ENCODE measurements around the gene PDSS2. TPM values are rescaled to one million over a fixed set of nuclear protein-coding genes. Genes with fewer than 3 reads are reported as not detected.
"Not testable (repeated sequence)": the region's sequence is repeated elsewhere in the genome, so short reads cannot be mapped to it uniquely, and the experiment has no call there.

PDSS2 gene
- total RNA-seq, 1 donor from 2014 or later = 15.6 TPM

DNA sequence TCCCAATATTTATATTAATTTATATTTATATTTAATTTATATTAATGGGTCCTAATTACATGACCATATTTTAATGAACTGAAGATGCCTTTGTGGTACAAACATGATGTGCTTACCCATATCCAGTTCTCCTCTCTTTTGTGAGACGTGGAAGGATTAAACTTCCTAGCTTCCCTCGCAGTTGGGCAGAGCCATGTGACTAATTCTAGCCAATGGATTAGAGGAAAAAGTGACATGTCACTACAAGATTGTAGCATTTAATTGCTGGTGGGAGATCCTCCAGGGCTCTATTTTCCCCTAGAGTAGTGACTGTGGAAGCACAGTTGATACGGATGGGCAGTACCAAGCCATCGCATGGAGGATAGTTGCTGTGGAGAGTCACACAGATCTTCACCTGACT is 25.8 kb upstream of the PDSS2 start:
- intact Hi-C loops (cut with DNase I) = no loop called here
- DNase-seq = no peak
- no peak for ATAC-seq (ENCODE audit: poor library complexity)

DNA sequence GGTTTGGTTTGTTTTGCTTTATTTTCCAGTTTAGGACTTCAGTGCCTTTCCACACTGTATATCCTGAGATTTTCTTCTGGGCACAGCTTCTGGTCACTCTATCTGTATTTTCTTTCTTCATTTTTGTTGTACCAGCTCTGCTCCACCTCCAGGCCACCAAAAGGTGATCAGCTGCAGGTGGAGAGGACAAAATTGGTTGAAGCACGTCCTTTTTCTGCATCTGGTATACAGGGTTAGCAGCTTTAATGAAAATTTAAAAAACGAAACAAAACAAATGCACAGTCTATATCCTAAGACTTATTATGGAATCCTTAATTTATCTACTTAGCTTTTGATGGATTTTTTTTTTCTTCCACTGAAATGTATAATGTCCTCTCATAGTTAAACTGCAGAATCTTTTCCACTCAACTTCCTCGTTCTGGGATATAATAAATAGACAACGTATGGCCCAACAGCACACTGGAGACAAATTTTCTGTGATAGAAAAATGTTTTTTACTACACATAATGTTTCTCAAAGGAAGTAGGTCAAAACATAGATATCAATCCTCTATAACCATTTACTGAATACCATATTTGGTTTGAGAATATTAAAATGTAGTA is 19.8 kb upstream of the PDSS2 start:
- DNase-seq = no peak
- no peak for ATAC-seq (ENCODE audit: poor library complexity)
- intact Hi-C loops (cut with DNase I) = no loop called here

- intact Hi-C loops (cut with DNase I); ATAC-seq (ENCODE audit: poor library complexity); DNase-seq: not testable (repeated sequence)
Measured at GRCh38 chr6:107475826-107476225, 16.5 kb upstream of the PDSS2 start.

DNA sequence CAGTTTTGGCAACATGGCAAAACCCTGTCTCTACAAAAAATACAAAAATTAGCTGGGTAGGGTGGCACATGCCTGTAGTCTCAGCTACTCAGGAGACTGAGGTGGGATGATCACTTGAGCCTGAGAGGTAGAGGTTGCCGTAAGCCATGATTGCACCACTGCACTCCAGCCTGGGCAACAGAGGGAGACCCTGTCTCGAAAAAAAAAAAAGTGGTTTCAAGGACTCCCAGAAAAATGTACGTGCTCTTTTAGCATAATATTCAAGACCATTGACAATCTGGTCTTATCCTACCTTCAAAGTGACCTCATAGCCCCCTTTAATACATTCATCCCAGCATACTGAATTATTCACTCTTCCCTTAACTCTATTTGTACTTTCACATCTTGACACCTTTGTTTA is 16.0 kb upstream of the PDSS2 start:
- ATAC-seq (ENCODE audit: poor library complexity); intact Hi-C loops (cut with DNase I); DNase-seq: not testable (repeated sequence)

- DNase-seq = no peak
- intact Hi-C loops (cut with DNase I) = no loop called here
Measured at GRCh38 chr6:107473660-107474059, 14.3 kb upstream of the PDSS2 start.

DNA sequence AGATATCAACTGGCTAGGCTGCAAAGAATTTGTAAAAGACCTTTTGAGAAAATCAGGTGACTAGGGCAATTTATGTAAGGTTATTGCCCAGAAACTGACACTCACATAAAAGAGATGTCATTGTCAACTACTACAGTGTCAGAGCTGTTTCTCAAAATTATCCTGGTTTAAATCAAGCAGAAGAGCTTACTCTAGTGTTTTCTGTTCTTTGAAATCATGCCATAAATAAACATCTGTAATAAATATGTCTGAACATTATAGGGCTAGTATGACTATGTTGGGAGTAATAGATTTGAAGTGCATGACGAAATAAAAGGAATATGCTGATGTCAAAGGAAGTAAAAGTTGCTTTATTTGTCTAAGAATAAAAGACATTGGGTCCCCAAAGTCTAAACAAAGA is 11.0 kb upstream of the PDSS2 start:
- ATAC-seq (ENCODE audit: poor library complexity) (no peak), DNase-seq (no peak)
- intact Hi-C loops (cut with DNase I) = no loop called here

More at GRCh38 chr6:107473660-107474059, 14.3 kb upstream of the PDSS2 start:
- ATAC-seq (ENCODE audit: poor library complexity) = no peak

- DNase-seq (no peak), ATAC-seq (ENCODE audit: poor library complexity) (no peak)
- intact Hi-C loops (cut with DNase I) = no loop called here
Measured at GRCh38 chr6:107466062-107466461, 6.7 kb upstream of the PDSS2 start.

- ATAC-seq (ENCODE audit: poor library complexity) (no peak), DNase-seq (no peak)
- intact Hi-C loops (cut with DNase I) = no loop called here
Measured at GRCh38 chr6:107460083-107460631, 793 bp upstream of the PDSS2 start.

GRCh38 chr6:107458672-107459282 is 587 bp downstream of the PDSS2 start:
- DNase-seq = peak; percentile 47
- ATAC-seq (ENCODE audit: poor library complexity) = peak; percentile 7
- intact Hi-C loops (cut with DNase I) = no loop called here

DNA sequence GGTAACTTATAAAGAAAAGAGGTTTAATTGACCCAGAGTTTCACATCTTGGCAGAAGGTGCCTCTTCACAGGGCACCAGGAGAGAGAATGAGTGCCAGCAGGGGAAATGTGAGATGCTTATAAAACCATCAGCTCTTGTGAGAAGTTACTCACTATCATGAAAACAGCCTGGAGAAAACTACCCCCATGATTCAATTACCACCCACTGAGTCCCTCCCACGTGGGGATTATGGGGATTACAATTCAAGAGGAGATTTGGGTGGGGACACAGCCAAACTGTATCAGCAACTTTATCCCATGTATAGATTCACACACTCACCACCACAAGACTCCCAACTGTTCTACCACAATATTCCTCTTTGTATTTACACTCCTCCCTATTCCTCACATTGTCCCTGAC is 10.6 kb downstream of the PDSS2 start:
- intact Hi-C loops (cut with DNase I) = no loop called here
- DNase-seq (no peak), ATAC-seq (ENCODE audit: poor library complexity) (no peak)

DNA sequence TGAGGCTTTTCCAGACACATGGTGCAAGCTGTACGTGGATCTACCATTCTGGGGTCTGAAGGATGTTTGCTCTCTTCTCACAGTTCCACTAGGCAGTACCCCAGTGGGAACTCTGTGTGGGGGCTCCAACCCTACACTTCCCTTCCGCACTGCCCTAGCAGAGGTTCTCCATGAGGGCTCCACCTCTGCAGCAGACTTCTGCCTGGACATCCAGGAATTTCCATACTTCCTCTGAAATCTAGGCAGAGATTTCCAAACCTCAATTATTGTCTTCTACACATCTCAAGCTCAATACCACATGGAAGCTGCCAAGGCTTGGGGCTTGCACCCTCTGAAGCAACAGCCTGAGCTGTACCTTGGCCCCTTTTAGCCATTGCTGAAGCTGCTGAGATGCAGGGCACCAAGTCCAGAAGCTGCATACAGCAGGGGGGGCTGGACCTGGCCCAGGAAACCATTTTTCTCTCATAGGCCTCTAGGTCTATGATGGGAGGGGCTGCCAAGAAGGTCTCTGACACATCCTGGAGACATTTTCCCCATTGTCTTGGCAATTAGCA is 11.6 kb downstream of the PDSS2 start:
- ATAC-seq (ENCODE audit: poor library complexity) (no peak), DNase-seq (no peak)
- intact Hi-C loops (cut with DNase I) = no loop called here

GRCh38 chr6:107444277-107444676 is 15.1 kb downstream of the PDSS2 start:
- intact Hi-C loops (cut with DNase I) = no loop called here
- DNase-seq = no peak
- ATAC-seq (ENCODE audit: poor library complexity) = no peak

- ATAC-seq (ENCODE audit: poor library complexity) = no peak
- intact Hi-C loops (cut with DNase I) = no loop called here
- no peak for DNase-seq
Measured at GRCh38 chr6:107443608-107444267, 15.6 kb downstream of the PDSS2 start.

GRCh38 chr6:107442938-107443607 is 16.3 kb downstream of the PDSS2 start:
- intact Hi-C loops (cut with DNase I) = no loop called here
- ATAC-seq (ENCODE audit: poor library complexity) (no peak), DNase-seq (no peak)

- no peak for ATAC-seq (ENCODE audit: poor library complexity)
- no peak for DNase-seq
- intact Hi-C loops (cut with DNase I) = no loop called here
Measured at GRCh38 chr6:107441682-107442081, 17.7 kb downstream of the PDSS2 start.

DNA sequence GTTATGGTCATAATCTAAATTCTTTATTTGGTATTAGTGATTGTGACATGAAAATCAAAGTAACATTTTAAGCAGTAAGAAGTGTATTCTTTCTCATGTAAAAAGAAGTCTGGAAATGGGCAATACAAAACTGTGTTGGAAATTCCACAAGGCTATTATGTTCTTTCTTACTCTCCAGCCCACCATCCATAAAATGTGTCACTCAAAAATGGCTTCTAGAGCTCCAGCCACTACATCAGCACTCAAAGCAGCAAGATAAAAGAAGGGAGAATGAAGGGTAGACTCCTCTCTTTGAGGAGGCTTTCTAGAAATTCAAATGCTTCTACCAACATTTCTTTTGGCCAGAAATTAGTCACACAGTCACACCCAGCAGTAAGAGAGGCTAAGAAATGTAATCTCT is 18.4 kb downstream of the PDSS2 start:
- intact Hi-C loops (cut with DNase I) = no loop called here
- DNase-seq (no peak), ATAC-seq (ENCODE audit: poor library complexity) (no peak)

DNA sequence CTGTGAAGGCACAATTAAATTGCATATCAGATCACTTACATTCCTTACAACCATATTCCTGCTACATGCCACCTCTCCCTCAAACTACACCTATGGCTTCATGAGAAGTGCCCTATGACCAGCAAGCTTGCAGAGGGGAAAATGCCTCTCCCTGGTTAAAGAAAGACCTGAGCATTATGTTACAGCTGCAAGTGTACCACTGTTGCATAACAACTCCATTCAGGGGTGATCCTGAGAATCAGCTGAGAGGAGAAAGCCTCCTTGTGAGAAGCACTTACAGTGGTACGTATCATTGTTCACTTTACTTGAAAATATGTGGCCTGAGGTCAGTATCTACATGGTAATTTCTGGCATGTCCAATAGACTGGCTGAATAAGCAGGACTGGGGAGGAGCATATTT is 20.0 kb downstream of the PDSS2 start:
- intact Hi-C loops (cut with DNase I) = no loop called here
- DNase-seq (no peak), ATAC-seq (ENCODE audit: poor library complexity) (no peak)

DNA sequence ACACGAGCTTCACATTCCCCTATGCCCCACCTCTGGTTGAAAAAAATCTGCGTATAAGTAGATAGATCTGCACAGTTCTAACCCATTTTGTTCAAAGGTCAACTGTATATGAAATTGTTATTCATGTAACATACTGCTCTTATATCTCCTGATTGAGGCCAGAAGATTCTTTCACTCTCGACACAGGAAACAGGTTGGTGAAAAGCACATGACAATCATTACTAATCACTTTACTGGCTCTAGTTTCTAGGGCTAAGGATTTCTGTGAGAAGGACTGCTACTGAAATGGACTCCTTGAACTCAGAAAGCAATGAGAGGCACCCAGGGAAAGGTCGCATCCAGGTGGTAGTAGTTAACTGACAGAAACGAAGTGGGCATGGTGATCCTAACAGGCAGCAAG is 21.7 kb downstream of the PDSS2 start:
- no peak for DNase-seq
- intact Hi-C loops (cut with DNase I) = no loop called here
- no peak for ATAC-seq (ENCODE audit: poor library complexity)

DNA sequence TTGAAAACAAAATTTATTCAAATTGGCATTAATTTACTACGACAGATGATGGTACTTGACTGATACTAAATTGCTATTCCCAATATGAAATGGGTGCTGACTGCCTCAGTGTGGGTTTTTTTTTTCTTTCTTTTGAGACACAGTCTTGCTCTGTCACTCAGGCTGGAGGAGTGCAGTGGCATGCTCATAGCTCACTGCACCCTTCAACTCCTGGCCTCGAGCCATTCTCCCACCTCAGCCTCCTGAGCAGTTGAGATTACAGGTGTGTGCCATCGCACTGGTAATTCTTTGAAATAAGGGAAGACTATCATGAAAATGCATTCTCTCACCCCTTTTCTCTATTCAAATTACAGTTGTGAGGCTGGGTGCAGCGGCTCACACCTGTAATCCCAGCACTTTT is 22.5 kb downstream of the PDSS2 start:
- ATAC-seq (ENCODE audit: poor library complexity) (no peak), DNase-seq (no peak)
- intact Hi-C loops (cut with DNase I) = no loop called here
